CD4-positive, alpha-beta T cell (primary cell): ENCODE results near the gene CCDC85A. TPM values are rescaled to one million over a fixed set of nuclear protein-coding genes. Genes with fewer than 3 reads are reported as not detected.

ENCODE experiments used
- ATAC-seq: fragments of 200-7000 bp; cut with Tn5 transposase; one replicate; pipeline ENCODE4 v1.10.0; 2022; ENCODE audit warnings: mild to moderate bottlenecking; ENCODE audit not compliant: poor library complexity
- CTCF ChIA-PET: fragments of 350-600 bp; sonication (Branson Sonifier 250); formaldehyde crosslinking; loops from one replicate; lab custom pipeline; 2021; ENCODE audit warnings: antibody characterized with exemption, inconsistent platforms; lab: Charles Lee
- POLR2A ChIA-PET: fragments of 350-600 bp; sonication (Branson Sonifier 250); formaldehyde crosslinking; loops from one replicate; lab custom pipeline; 2021; ENCODE audit warnings: antibody characterized with exemption, inconsistent platforms; lab: Charles Lee
- DNase-seq, 14 experiments: peaks; one replicate each; pipeline ENCODE4 v3.0.0-alpha.2; 2013 to 2020; ENCODE audit warnings: mixed read lengths in 2 of 14
- H3K27ac ChIP-seq, 2 donors: one replicate each; pipeline versions ENCODE4 v1.5.1 to v1.7.0; 2013; ENCODE audit warnings: low read length in 2 of 2, low read depth in 1 of 2, mild to moderate bottlenecking in 1 of 2
- H3K27me3 ChIP-seq, 2 experiments: 1 replicate in 1 of 2; 2 replicates in 1 of 2; pipeline versions ENCODE4 v1.6.1 to v1.7.0; 2013; ENCODE audit warnings: low read length in 2 of 2, control low read depth in 1 of 2, mild to moderate bottlenecking in 1 of 2, moderate library complexity in 1 of 2; ENCODE audit not compliant: insufficient read depth in 2 of 2, control insufficient read depth in 1 of 2
- H3K36me3 ChIP-seq: one replicate; pipeline ENCODE4 v1.6.1; 2013; ENCODE audit warnings: low read length, control low read depth; ENCODE audit not compliant: insufficient read depth
- H3K4me1 ChIP-seq: one replicate; pipeline ENCODE4 v1.6.1; 2013; ENCODE audit warnings: low read length, control low read depth; ENCODE audit not compliant: insufficient read depth
- H3K4me3 ChIP-seq: one replicate; pipeline ENCODE4 v1.5.1; 2013; ENCODE audit warnings: mild to moderate bottlenecking, low read length, moderate library complexity
- H3K9me3 ChIP-seq, 2 experiments: 1 replicate in 1 of 2; 2 replicates in 1 of 2; pipeline versions ENCODE4 v1.6.1 to v1.7.0; 2013; ENCODE audit warnings: low read length in 2 of 2, mild to moderate bottlenecking in 2 of 2, control low read depth in 1 of 2, moderate library complexity in 1 of 2; ENCODE audit not compliant: control insufficient read depth in 1 of 2, insufficient read depth in 1 of 2
- H3K27ac Mint-ChIP-seq: one replicate; pipeline ENCODE4 v1.8.0; 2020; ENCODE audit warnings: mixed read lengths
- H3K27me3 Mint-ChIP-seq: one replicate; pipeline ENCODE4 v1.8.0; 2021; ENCODE audit warnings: mixed read lengths
- H3K36me3 Mint-ChIP-seq: one replicate; pipeline ENCODE4 v1.8.0; 2021; ENCODE audit warnings: low read depth, mixed read lengths
- H3K4me1 Mint-ChIP-seq: one replicate; pipeline ENCODE4 v1.8.0; 2021; ENCODE audit warnings: low read depth, mixed read lengths
- H3K4me3 Mint-ChIP-seq: one replicate; pipeline ENCODE4 v1.8.0; 2020; ENCODE audit warnings: mild to moderate bottlenecking, mixed read lengths
- H3K9me3 Mint-ChIP-seq: one replicate; pipeline ENCODE4 v1.8.0; 2020; ENCODE audit warnings: mixed read lengths
- intact Hi-C, 2 experiments: fragments of 100-400 bp; cut with DNase I in 1 of 2; cut with micrococcal nuclease in 1 of 2; formaldehyde crosslinking; loops; one replicate each; pipeline versions ENCODE4 v1.15.1 to v1.9.0; 2023 to 2025; cut with DNase I, micrococcal nuclease
- total RNA-seq, 174 experiments: library from RNA in 2 of 174; stranded (reverse) in 2 of 174; gene quantifications; one replicate each; pipeline ENCODE4 v1.2.3 and lab custom pipeline; 2021 to 2026
- TF ChIP-seq, protein P1 (sequence below): fragments of 200-600 bp; IDR thresholded peaks from one replicate; pipeline ENCODE4 v1.8.0; 2022; ENCODE audit warnings: antibody characterized with exemption, mild to moderate bottlenecking

Gene CCDC85A
- total RNA-seq, 2 experiments from 2014 or later = not detected

DNA sequence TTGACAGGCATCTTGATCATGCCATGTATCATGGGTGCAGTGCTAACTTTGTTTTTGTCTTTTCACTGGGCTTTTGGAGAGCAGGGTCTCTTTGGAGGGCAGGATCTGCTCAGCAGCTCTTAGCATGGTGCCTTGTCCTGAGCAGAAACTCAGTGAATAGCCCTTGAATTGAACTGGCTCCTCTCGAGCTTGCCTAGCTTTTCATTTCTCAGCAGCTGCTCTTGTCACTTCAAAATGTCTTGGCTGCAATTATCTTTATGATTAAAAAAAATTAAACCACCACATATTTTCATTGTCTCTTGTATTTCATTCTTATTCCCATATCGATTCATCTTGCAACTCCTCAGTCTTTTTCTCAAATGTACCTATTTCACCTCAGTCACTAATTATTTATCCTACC is 50.5 kb downstream of the CCDC85A start:
- peaks cover 0 to 3% of the 10 kb centered on the region in 2 experiments for H3K9me3 ChIP-seq
- Mint-ChIP-seq H3K27me3 (no peaks in the 10 kb centered on the region), H3K36me3 (no peaks in the 10 kb centered on the region), H3K4me1 (no peaks in the 10 kb centered on the region), H3K9me3 (peaks cover 3% of the 10 kb centered on the region), H3K27ac (no peak overlapping the region), H3K4me3 (no peak overlapping the region)
- no peak for DNase-seq
- TF ChIP-seq, protein P1, sequence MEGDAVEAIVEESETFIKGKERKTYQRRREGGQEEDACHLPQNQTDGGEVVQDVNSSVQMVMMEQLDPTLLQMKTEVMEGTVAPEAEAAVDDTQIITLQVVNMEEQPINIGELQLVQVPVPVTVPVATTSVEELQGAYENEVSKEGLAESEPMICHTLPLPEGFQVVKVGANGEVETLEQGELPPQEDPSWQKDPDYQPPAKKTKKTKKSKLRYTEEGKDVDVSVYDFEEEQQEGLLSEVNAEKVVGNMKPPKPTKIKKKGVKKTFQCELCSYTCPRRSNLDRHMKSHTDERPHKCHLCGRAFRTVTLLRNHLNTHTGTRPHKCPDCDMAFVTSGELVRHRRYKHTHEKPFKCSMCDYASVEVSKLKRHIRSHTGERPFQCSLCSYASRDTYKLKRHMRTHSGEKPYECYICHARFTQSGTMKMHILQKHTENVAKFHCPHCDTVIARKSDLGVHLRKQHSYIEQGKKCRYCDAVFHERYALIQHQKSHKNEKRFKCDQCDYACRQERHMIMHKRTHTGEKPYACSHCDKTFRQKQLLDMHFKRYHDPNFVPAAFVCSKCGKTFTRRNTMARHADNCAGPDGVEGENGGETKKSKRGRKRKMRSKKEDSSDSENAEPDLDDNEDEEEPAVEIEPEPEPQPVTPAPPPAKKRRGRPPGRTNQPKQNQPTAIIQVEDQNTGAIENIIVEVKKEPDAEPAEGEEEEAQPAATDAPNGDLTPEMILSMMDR = no peak
- H3K27ac ChIP-seq = no peak overlapping the region
- CTCF ChIA-PET = no interaction called here
- H3K27me3 ChIP-seq = no peaks in the 10 kb centered on the region
- H3K4me3 ChIP-seq = no peak overlapping the region
- H3K4me1 ChIP-seq = no peaks in the 10 kb centered on the region
- no peaks in the 10 kb centered on the region for H3K36me3 ChIP-seq
- intact Hi-C loops = no loop called here
- ATAC-seq = no peak
- POLR2A ChIA-PET = no interaction called here

DNA sequence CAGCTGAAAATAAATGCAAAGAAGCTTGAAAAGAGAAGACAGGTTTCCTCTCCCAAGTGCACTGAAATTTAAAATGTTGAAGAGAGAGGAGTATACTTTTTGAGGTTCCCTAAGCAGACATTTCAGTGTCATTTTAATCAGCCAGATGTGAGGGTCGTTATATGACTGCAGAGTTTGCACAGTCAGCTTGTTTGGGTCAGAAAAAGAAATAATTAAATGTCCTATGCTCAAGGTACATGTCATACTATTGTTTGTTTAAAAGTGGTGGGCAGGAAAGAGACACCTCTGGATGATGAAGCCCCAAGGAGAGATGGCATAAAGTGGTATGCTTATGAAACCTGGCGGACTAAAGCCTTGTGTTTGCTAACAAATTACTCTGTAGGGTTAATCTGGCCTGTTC is 55.2 kb downstream of the CCDC85A start:
- H3K4me1 ChIP-seq = no peaks in the 10 kb centered on the region
- peaks cover 3% of the 10 kb centered on the region in 2 experiments for H3K9me3 ChIP-seq
- TF ChIP-seq, protein P1 = no peak
- H3K9me3 Mint-ChIP-seq = peaks cover 16% of the 10 kb centered on the region
- H3K27ac Mint-ChIP-seq = no peak overlapping the region
- no peaks in the 10 kb centered on the region for H3K36me3 Mint-ChIP-seq
- ATAC-seq = no peak
- no peak overlapping the region for H3K4me3 Mint-ChIP-seq
- H3K27me3 ChIP-seq = no peaks in the 10 kb centered on the region
- H3K36me3 ChIP-seq = no peaks in the 10 kb centered on the region
- CTCF ChIA-PET = no interaction called here
- POLR2A ChIA-PET = no interaction called here
- no peaks in the 10 kb centered on the region for H3K4me1 Mint-ChIP-seq
- no peak overlapping the region for H3K27ac ChIP-seq
- intact Hi-C loops = no loop called here
- no peak for DNase-seq
- no peaks in the 10 kb centered on the region for H3K27me3 Mint-ChIP-seq
- no peak overlapping the region for H3K4me3 ChIP-seq

DNA sequence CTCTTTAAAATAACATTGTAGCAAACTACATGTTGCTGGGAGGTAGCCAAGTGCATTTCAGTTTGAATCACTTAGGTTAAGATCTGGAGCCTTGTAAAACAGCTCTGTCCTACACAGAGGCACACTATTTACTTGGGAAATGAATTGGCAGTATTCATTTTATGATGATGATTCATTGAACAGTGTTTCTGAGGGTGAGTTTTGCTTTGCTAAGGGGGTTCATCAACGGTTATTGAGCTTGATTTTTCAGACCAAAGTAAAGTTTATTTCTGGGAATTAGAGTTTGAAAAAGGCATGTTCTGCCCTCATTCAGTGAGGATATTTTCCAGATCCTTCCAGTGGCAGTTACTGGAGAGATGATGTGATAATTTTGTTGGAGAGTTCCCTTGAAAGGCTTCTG is 55.6 kb downstream of the CCDC85A start:
- ChIA-PET CTCF (no interaction called here), POLR2A (no interaction called here)
- Histone ChIP-seq H3K4me3 (no peak overlapping the region), H3K4me1 (no peaks in the 10 kb centered on the region), H3K9me3 (peaks cover 3 to 5% of the 10 kb centered on the region in 2 experiments), H3K36me3 (no peaks in the 10 kb centered on the region), H3K27me3 (no peaks in the 10 kb centered on the region), H3K27ac (no peak overlapping the region)
- no peaks in the 10 kb centered on the region for H3K27me3 Mint-ChIP-seq
- ATAC-seq = no peak
- H3K27ac Mint-ChIP-seq = no peak overlapping the region
- H3K4me1 Mint-ChIP-seq = no peaks in the 10 kb centered on the region
- peaks cover 16% of the 10 kb centered on the region for H3K9me3 Mint-ChIP-seq
- intact Hi-C loops = no loop called here
- H3K4me3 Mint-ChIP-seq = no peak overlapping the region
- DNase-seq = no peak
- H3K36me3 Mint-ChIP-seq = no peaks in the 10 kb centered on the region
- TF ChIP-seq, protein P1 = no peak
